Astrocyte (in vitro differentiated cells and primary cell): ENCODE results near the gene GPI.
"Not testable (repeated sequence)": the region's sequence is repeated elsewhere in the genome, so short reads cannot be mapped to it uniquely, and the experiment has no call there.

Experiments
- EZH2 ChIP-seq: IDR thresholded peaks from 2 replicates; pipeline ENCODE4 v1.6.1; 2012; ENCODE audit warnings: mild to moderate bottlenecking, low read length, inconsistent platforms; ENCODE audit not compliant: insufficient read depth
- TF ChIP-seq, protein P1 (sequence below): IDR thresholded peaks from 2 replicates; pipeline ENCODE4 v1.5.1; 2011; ENCODE audit warnings: low read depth, mild to moderate bottlenecking, inconsistent platforms, low read length, moderate library complexity; ENCODE audit not compliant: insufficient read depth

DNA sequence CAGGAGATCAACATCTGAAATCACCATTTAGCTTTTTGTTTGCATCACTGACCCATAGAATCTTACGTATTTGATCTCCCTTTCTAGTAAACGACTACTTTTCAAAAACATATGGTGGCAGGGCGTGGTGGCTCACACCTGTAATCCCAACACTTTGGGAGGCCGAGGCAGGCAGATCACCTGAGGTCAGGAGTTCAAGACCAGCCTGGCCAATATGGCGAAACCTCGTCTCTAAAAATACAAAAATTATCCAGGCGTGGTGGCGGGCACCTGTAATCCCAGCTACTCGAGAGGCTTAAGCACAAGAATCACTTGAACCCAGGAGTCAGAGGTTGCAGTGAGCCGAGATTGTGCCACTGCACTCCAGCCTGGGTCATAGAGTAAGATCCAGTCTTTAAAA, 33.4 kb upstream of the GPI start:
- TF ChIP-seq, protein P1, sequence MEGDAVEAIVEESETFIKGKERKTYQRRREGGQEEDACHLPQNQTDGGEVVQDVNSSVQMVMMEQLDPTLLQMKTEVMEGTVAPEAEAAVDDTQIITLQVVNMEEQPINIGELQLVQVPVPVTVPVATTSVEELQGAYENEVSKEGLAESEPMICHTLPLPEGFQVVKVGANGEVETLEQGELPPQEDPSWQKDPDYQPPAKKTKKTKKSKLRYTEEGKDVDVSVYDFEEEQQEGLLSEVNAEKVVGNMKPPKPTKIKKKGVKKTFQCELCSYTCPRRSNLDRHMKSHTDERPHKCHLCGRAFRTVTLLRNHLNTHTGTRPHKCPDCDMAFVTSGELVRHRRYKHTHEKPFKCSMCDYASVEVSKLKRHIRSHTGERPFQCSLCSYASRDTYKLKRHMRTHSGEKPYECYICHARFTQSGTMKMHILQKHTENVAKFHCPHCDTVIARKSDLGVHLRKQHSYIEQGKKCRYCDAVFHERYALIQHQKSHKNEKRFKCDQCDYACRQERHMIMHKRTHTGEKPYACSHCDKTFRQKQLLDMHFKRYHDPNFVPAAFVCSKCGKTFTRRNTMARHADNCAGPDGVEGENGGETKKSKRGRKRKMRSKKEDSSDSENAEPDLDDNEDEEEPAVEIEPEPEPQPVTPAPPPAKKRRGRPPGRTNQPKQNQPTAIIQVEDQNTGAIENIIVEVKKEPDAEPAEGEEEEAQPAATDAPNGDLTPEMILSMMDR = not testable (repeated sequence)
- TF ChIP-seq EZH2 = not testable (repeated sequence)
